GM12864 (cell line): ENCODE results near the gene ABRACL.
A peak's percentile ranks its signal among the peaks of the same experiment; 100 is the strongest.

Experiments used
- DNase-seq: peaks from one replicate; pipeline ENCODE4 v3.0.0-alpha.2; 2011; ENCODE audit warnings: low read depth
- H3K4me3 ChIP-seq: 2 replicates; pipeline ENCODE4 v1.5.1; 2011; ENCODE audit warnings: mild to moderate bottlenecking, low read depth, low read length, control low read depth
- CTCF ChIP-seq: IDR thresholded peaks from 2 replicates; pipeline ENCODE4 v1.5.1; 2011; ENCODE audit warnings: low read depth, mild to moderate bottlenecking, moderate library complexity, low read length, control low read depth, inconsistent platforms; ENCODE audit errors: missing control alignments

Gene ABRACL, protein sequence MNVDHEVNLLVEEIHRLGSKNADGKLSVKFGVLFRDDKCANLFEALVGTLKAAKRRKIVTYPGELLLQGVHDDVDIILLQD

DNA sequence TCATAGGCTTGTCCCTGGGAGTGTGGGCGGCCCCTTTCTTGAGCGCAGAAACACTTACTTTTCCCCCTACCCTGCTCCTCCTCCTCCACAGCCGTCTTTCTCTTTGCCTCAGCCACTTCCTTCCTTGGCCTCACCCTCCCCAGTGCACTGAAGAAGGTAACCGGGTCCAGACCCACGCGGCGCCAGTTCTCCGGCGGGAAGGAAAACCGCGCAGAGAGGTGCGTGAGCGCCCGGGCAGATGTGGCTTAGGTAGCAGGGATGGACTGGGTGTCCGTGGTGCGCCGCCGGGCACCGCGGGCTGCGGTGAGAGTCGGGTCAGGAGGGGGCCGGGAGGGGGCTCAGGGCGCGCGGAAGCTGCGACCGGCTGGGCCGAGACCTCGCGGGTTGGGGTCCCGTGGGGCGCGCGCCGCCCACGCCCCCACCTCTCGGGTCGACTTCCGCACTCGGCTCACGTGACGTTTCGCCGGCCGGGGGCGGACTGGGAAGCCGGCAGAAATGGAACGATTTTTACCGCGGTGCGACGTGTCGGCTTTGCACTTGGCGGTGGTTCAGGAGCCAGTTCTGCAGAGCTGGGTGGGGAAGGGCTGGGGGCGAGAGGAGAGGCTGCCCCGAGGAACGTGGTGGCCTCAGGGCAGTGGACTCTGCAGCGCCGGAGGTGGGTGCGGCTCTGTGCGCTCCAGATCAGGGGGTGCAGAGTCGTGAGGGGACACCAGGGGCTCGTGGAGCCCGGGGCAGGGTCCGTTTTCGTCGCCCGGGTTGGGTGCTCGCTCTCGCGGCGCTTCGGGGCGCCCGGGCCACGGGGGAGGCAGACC is at the start of gene ABRACL:
TSS of gene ABRACL (plus strand) at position 88 of the 812 bp plus-strand sequence. CDS start 5,416 bp downstream, outside the sequence.
- no peak for TF ChIP-seq CTCF
- peak within 1 kb of the TSS; percentile 72 for H3K4me3 ChIP-seq
- peak; percentile 56 for DNase-seq

DNA sequence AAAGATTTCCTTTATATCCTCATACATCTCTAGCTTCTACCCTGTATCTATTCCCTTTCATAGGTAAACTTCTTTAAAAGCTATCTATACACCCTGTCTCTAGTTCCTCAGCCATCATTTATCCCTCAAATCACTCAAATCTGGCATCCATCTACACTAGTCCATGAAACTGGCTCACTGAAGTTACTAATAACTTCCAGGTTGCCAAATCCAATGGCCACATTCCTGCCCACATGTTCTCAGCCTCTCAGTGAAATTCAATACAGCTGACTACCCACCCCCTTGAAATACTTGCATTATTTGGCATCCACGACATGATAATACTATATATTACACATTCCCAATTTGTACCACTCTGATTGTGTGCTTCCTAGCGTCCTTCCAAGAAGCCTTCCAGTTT is 49.2 kb upstream of the ABRACL start:
- no peak for DNase-seq
- no peak overlapping the region for H3K4me3 ChIP-seq
- no peak for TF ChIP-seq CTCF

DNA sequence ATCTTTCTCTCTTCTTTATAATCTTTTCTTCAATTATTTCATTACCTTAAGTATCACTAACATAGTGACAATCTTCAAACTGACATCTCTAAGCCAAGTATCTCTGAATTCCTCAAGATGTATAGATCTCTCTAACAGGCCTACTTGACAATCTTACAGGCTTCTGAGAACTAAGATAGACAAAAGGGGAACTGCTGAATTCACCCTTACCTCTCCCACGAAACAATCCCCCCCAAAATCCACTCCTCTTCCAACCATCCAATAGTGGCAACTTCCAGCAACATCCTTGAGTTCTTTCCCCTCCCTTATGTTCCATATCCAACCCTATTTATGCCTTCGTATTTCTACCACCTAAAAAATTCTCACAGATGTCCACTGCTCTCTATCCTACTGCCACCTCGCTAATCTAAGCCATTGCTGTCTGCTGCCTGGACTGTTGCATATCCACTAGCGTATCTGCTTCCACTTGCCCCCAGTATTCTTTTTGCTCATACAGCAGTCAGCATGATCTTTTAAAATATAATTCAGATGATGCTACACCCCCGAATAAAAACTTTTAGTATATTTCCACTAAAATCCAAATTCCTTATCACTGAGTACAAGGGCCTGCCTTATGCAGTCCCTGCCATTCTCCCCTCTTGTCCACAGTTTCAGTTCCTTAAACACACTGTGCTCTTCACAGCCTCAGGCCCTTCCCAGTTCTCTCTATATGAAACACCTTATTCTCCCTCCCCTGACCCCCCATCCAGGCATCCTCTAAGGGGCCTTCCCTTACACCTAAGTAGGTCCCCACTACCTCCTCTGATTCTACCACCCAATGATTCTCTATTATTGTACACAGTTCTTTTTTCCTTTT is 48.5 kb upstream of the ABRACL start:
- H3K4me3 ChIP-seq = no peak overlapping the region

GRCh38 chr6:138981416-138981815 is 47.1 kb upstream of the ABRACL start:
- H3K4me3 ChIP-seq = no peak overlapping the region
- no peak for DNase-seq
- no peak for TF ChIP-seq CTCF

More for the DNA sequence above, 48.5 kb upstream of the ABRACL start:
- DNase-seq = no peak
- no peak for TF ChIP-seq CTCF

DNA sequence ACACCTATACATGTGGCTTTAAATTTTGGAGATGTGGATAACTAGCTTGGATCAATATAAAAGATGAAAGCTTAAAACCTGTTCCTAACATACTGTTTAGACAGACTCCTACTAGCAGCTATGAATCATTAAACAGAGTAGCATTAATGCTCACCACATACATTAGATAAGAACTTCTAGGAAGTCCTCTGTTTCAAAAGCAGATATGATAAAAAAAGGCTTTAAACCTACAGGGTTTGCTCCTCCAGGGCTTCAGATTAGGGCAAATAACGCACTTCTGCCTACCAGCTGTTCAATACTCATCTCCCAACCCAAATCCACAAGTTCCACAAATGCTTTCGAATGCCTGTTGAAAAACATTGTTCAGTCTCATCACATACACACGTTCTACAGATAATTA is 42.0 kb upstream of the ABRACL start:
- DNase-seq = no peak
- peak overlapping the region; percentile 78 for H3K4me3 ChIP-seq
- no peak for TF ChIP-seq CTCF

GRCh38 chr6:138987080-138987642 is 41.4 kb upstream of the ABRACL start:
- no peak for DNase-seq

More at GRCh38 chr6:138987080-138987642, 41.4 kb upstream of the ABRACL start:
- H3K4me3 ChIP-seq = peak overlapping the region; percentile 78
- no peak for TF ChIP-seq CTCF
